Esophagus squamous epithelium (tissue), 4 donors: ENCODE results near the gene GALNT15.

Source experiments
- CTCF ChIP-seq, 6 experiments: fragments of 450-650 bp in 4 of 6; fragments of 200-600 bp in 2 of 6; sonication (generic) in 2 of 6; IDR thresholded peaks; one replicate each; pipeline ENCODE4 v1.5.1; 2016 to 2019; ENCODE audit warnings: antibody characterized with exemption in 6 of 6, mild to moderate bottlenecking in 4 of 6, moderate library complexity in 4 of 6
- POLR2A ChIP-seq, 4 donors: fragments of 450-650 bp; IDR thresholded peaks; one replicate each; pipeline ENCODE4 v1.6.1; 2017; ENCODE audit warnings: antibody characterized with exemption in 4 of 4, mild to moderate bottlenecking in 4 of 4, moderate library complexity in 3 of 4

GRCh38 chr3:16252988-16253387, 78.5 kb downstream of the GALNT15 start:
- TF ChIP-seq CTCF (IDR thresholded peaks at IDR 0.05), result no peak
- TF ChIP-seq POLR2A (IDR thresholded peaks at IDR 0.05), result no peak
